T-helper 1 cell treated with Interleukin-12 subunit alpha and Interleukin-12 subunit beta and Interleukin-4 antibody, amounts not matched to agents 30 μg/mL and 1 μg/mL, for 36 hours (primary cell): ENCODE data around the gene LNX1.
"Not testable (repeated sequence)": the region's sequence is repeated elsewhere in the genome, so short reads cannot be mapped to it uniquely, and the experiment has no call there.

ENCODE experiments used
- H3K27ac Mint-ChIP-seq: one replicate; pipeline ENCODE4 v1.8.0; 2021; ENCODE audit warnings: mild to moderate bottlenecking, mixed read lengths
- H3K27me3 Mint-ChIP-seq: one replicate; pipeline ENCODE4 v1.8.0; 2021; ENCODE audit warnings: low read depth, mixed read lengths
- H3K36me3 Mint-ChIP-seq: one replicate; pipeline ENCODE4 v1.8.0; 2021; ENCODE audit warnings: low read depth, mixed read lengths
- H3K4me1 Mint-ChIP-seq: one replicate; pipeline ENCODE4 v1.8.0; 2021; ENCODE audit warnings: low read depth, mixed read lengths
- H3K4me3 Mint-ChIP-seq: one replicate; pipeline ENCODE4 v1.8.0; 2021; ENCODE audit warnings: mild to moderate bottlenecking, moderate library complexity, mixed read lengths
- H3K9me3 Mint-ChIP-seq: one replicate; pipeline ENCODE4 v1.8.0; 2021; ENCODE audit warnings: mixed read lengths

LNX1 gene

GRCh38 chr4:53436251-53436650, 155.0 kb downstream of the LNX1 start:
- peaks cover 28% of the 10 kb centered on the region for H3K36me3 Mint-ChIP-seq
- H3K27ac Mint-ChIP-seq: no peak overlapping the region
- H3K9me3 Mint-ChIP-seq: no peaks in the 10 kb centered on the region
- H3K4me1 Mint-ChIP-seq: peaks cover 2% of the 10 kb centered on the region
- H3K27me3 Mint-ChIP-seq: no peaks in the 10 kb centered on the region
- no peak overlapping the region for H3K4me3 Mint-ChIP-seq

DNA sequence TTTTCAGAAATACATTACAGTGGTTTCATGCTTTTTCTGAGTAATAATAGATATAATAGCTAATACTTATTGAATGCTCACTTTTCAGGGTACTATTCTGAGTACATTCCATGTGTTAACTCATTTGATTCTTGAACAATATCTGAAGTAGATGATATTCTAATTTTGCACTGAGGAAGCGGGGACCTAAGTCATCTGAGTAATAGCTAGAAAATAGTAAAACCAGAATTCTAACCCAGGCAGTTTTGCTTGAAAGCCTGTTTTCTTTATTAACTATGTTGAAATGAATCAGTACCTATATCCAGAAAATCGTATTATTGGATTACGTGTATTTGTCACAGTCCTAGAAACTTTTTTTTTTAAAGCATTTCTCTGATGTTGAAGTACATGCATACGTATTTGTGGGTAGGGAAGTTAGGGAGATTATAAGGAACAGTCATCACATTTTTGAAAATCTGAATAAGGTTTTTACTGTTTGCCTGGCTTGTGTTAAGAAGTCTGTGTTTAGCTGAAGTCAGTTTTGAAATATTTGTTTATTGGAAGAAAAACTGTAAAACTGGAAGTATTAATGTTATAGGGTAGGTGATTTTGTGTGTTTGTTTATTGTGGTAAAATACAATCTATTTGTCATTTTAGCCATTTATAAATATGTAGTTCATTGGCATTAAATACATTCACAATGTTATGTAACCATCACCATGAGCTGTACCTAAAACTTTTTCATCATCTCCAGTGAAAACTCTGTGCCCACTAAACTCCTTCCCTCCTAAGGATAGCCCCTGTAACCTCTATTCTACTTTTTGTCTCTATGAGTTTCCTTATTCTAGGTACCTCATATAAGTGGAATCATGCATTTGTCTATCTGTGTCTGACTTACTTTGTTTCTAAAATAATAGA, 158.5 kb downstream of the LNX1 start:
- H3K4me1 Mint-ChIP-seq: peaks cover 6% of the 10 kb centered on the region
- no peaks in the 10 kb centered on the region for H3K27me3 Mint-ChIP-seq
- no peak overlapping the region for H3K4me3 Mint-ChIP-seq
- H3K27ac Mint-ChIP-seq: no peak overlapping the region
- no peaks in the 10 kb centered on the region for H3K9me3 Mint-ChIP-seq
- peaks cover 39% of the 10 kb centered on the region for H3K36me3 Mint-ChIP-seq

- Mint-ChIP-seq H3K4me3 (no peak overlapping the region), H3K36me3 (peaks cover 36% of the 10 kb centered on the region), H3K9me3 (no peaks in the 10 kb centered on the region)
These were observed 160.2 kb downstream of the LNX1 start for GRCh38 chr4:53431052-53431451.

GRCh38 chr4:53427366-53427765, 163.9 kb downstream of the LNX1 start:
- Mint-ChIP-seq H3K36me3 (peaks cover 29% of the 10 kb centered on the region), H3K27ac (no peak overlapping the region)

More at GRCh38 chr4:53431052-53431451, 160.2 kb downstream of the LNX1 start:
- Mint-ChIP-seq H3K27me3 (no peaks in the 10 kb centered on the region), H3K4me1 (peaks cover 6% of the 10 kb centered on the region), H3K27ac (no peak overlapping the region)

DNA sequence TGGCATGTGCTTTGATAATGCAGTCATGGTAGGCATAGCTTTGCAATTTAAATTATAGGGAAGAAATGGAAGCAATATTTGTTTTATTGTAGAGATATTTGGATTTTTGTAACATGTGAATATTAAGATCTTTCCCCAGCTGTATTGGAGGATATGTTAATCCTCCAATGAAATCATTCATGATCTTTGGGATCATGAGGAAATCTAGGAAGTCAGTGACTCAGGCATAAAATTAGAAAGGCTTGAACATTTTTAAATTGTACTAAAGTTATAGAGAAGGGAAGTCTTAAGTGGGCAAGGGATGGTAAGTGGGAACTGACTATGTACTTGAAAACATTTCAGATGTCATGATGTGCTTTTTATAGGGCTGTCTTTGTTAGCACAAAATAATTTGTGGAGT, 167.0 kb downstream of the LNX1 start:
- H3K27ac Mint-ChIP-seq: no peak overlapping the region
- H3K27me3 Mint-ChIP-seq: no peaks in the 10 kb centered on the region
- H3K4me1 Mint-ChIP-seq: peaks cover 2% of the 10 kb centered on the region
- peaks cover 13% of the 10 kb centered on the region for H3K36me3 Mint-ChIP-seq
- no peaks in the 10 kb centered on the region for H3K9me3 Mint-ChIP-seq
- no peak overlapping the region for H3K4me3 Mint-ChIP-seq

More at GRCh38 chr4:53427366-53427765, 163.9 kb downstream of the LNX1 start:
- H3K4me1 Mint-ChIP-seq: peaks cover 7% of the 10 kb centered on the region
- no peaks in the 10 kb centered on the region for H3K27me3 Mint-ChIP-seq
- no peaks in the 10 kb centered on the region for H3K9me3 Mint-ChIP-seq
- H3K4me3 Mint-ChIP-seq: no peak overlapping the region

GRCh38 chr4:53422367-53422766, 168.9 kb downstream of the LNX1 start:
- Mint-ChIP-seq H3K9me3 (no peaks in the 10 kb centered on the region), H3K4me3 (no peak overlapping the region), H3K4me1 (peaks cover 3% of the 10 kb centered on the region), H3K27me3 (no peaks in the 10 kb centered on the region), H3K27ac (no peak overlapping the region), H3K36me3 (peaks cover 3% of the 10 kb centered on the region)

- no peak overlapping the region for H3K4me3 Mint-ChIP-seq
- no peak overlapping the region for H3K27ac Mint-ChIP-seq
- no peaks in the 10 kb centered on the region for H3K9me3 Mint-ChIP-seq
- H3K36me3 Mint-ChIP-seq: peaks cover 3% of the 10 kb centered on the region
- peaks cover 3% of the 10 kb centered on the region for H3K4me1 Mint-ChIP-seq
- no peaks in the 10 kb centered on the region for H3K27me3 Mint-ChIP-seq
These were observed 169.5 kb downstream of the LNX1 start for GRCh38 chr4:53421791-53422190.

GRCh38 chr4:53419208-53419607, 172.1 kb downstream of the LNX1 start:
- H3K36me3 Mint-ChIP-seq: peaks cover 10% of the 10 kb centered on the region
- H3K27ac Mint-ChIP-seq: no peak overlapping the region
- H3K9me3 Mint-ChIP-seq: no peaks in the 10 kb centered on the region
- no peak overlapping the region for H3K4me3 Mint-ChIP-seq
- H3K4me1 Mint-ChIP-seq: peaks cover 7% of the 10 kb centered on the region
- H3K27me3 Mint-ChIP-seq: no peaks in the 10 kb centered on the region

GRCh38 chr4:53409479-53409878, 181.8 kb downstream of the LNX1 start:
- H3K27ac Mint-ChIP-seq, H3K4me3 Mint-ChIP-seq, H3K9me3 Mint-ChIP-seq, H3K27me3 Mint-ChIP-seq: not testable (repeated sequence)
- Mint-ChIP-seq H3K4me1 (peaks cover 40% of the 10 kb centered on the region), H3K36me3 (peaks cover 30% of the 10 kb centered on the region)
